Heart left ventricle (tissue), 16 donors: Measurements from ENCODE around the gene SND1. TPM values are rescaled to one million over a fixed set of nuclear protein-coding genes. Genes with fewer than 3 reads are reported as not detected.
"Not testable (repeated sequence)": the region's sequence is repeated elsewhere in the genome, so short reads cannot be mapped to it uniquely, and the experiment has no call there.

Source experiments
- ATAC-seq, 4 donors: fragments of 200-7000 bp; cut with Tn5 transposase; one replicate each; pipeline ENCODE4 v1.9.1; 2020 to 2022; ENCODE audit warnings: moderate library complexity in 4 of 4, mild to moderate bottlenecking in 3 of 4, moderate number of reproducible peaks in 1 of 4
- DNase-seq, 5 donors: peaks; one replicate each; pipeline ENCODE4 v3.0.0-alpha.2; 2020
- H3K27ac ChIP-seq, 12 donors: fragments of 200-600 bp; sonication (generic) in 4 of 12; one replicate each; pipeline versions ENCODE4 v1.5.0 to v1.8.0; 2016 to 2022; ENCODE audit warnings: mild to moderate bottlenecking in 2 of 12
- H3K27me3 ChIP-seq, 9 donors: fragments of 200-600 bp; sonication (generic) in 2 of 9; one replicate each; pipeline versions ENCODE4 v1.5.1 to v1.8.0; 2016 to 2022; ENCODE audit warnings: mild to moderate bottlenecking in 3 of 9
- H3K36me3 ChIP-seq, 9 donors: fragments of 200-600 bp; sonication (generic) in 2 of 9; one replicate each; pipeline versions ENCODE4 v1.5.0 to v1.8.0; 2018 to 2022; ENCODE audit warnings: mild to moderate bottlenecking in 2 of 9
- H3K4me1 ChIP-seq, 12 donors: fragments of 200-600 bp; sonication (generic) in 4 of 12; one replicate each; pipeline versions ENCODE4 v1.5.0 to v1.8.0; 2016 to 2022; ENCODE audit warnings: mild to moderate bottlenecking in 3 of 12
- H3K4me3 ChIP-seq, 12 donors: fragments of 200-600 bp; sonication (generic) in 4 of 12; one replicate each; pipeline versions ENCODE4 v1.5.0 to v1.8.0; 2017 to 2022; ENCODE audit warnings: mild to moderate bottlenecking in 9 of 12, moderate library complexity in 4 of 12
- H3K9me3 ChIP-seq, 12 donors: fragments of 200-600 bp; sonication (generic) in 4 of 12; one replicate each; pipeline versions ENCODE4 v1.5.0 to v1.8.0; 2016 to 2022; ENCODE audit warnings: mild to moderate bottlenecking in 1 of 12
- CTCF ChIP-seq, 12 donors: fragments of 200-600 bp; sonication (generic) in 4 of 12; IDR thresholded peaks; one replicate each; pipeline versions ENCODE4 v1.5.0 to v1.8.0; 2018 to 2022; ENCODE audit warnings: antibody characterized with exemption in 12 of 12, mild to moderate bottlenecking in 5 of 12
- POLR2A ChIP-seq, 2 donors: fragments of 450-650 bp; IDR thresholded peaks; one replicate each; pipeline ENCODE4 v1.6.1; 2017; ENCODE audit warnings: antibody characterized with exemption in 2 of 2, mild to moderate bottlenecking in 2 of 2, moderate library complexity in 2 of 2
- WGBS, 4 donors: extraction: QIAGEN DNeasy Blood & Tissue Kit in 2 of 4; methylation state at CpG; one replicate each; pipeline versions ENCODE4 v1.1.5 to v1.1.7; 2013 to 2018; 5-methylcytosine and 5-hydroxymethylcytosine counted together
- intact Hi-C, 10 donors: fragments of 100-400 bp; cut with DNase I; formaldehyde crosslinking; loops; one replicate each; pipeline versions ENCODE4 v1.11.1 to v1.14.2; 2022
- polyA plus RNA-seq, 2 donors: library from polyadenylated mRNA; stranded (reverse); fragments of 200-250 nt; gene quantifications; one replicate each; pipeline ENCODE4 v1.2.3, GENCODE V29; 2013
- total RNA-seq, 9 donors: library from RNA; depleted of rRNA in 2 of 9; stranded (reverse); fragments of >200 nt in 2 of 9; fragmentation: NEBNext Ultra II Directional in 3 of 9; extraction: Animal tissue kit (Norgen Biotek cat#: 25700) in 3 of 9; gene quantifications; one replicate each; pipeline versions ENCODE4 v1.1.0 to v1.2.4, GENCODE V29; 2016 to 2023
- donor health status: ischemic (EF 13 %, LVEDD 7.1; RV severe dilation, severe dysfunction).
- donor health status: healthy with polysubstance abuse.
- donor health status: DM: no; HTN: yes; CAD: no.
- donor health status: DM: no; HTN: no; CAD: no.
- donor health status: ischemic (EF 25% LVEDD 6.9; RV normal size, moderate dysfunction).
- donor health status: ischemic (EF 25% LVEDD 5.7; RV mildly dilated, moderate dysfunction).
- donor health status: healthy.
- donor health status: DM: yes; HTN: yes; CAD: no.
- donor health status: ischemic (EF 35%, LVEDD 5.7; RV mildly dilated, moderate dysfunction).
- donor health status: nonischemic (EF 11% LVEDD 7.7; RV severe dilation, severe dysfunction).
- donor health status: DM: yes; HTN: yes; CAD: no.
- donor health status: PGD.
- donor health status: ischemic (EF 29% LVEDD 5.4; RV normal size, mild dysfunction).
- donor health status: nonischemic (EF 23%, LVEDD 6.1; RV moderate dilation, normal function).

The SND1 gene
- total and polyA plus RNA-seq, 11 donors = 45.6 to 115 (median 76.3) TPM

GRCh38 chr7:127961786-127962453, 309.9 kb downstream of the SND1 start:
- DNase-seq (no peak), ATAC-seq (no peak)
- H3K4me3 ChIP-seq = no peak overlapping the region
- H3K36me3 ChIP-seq = peaks cover 0 to 4% (median 0%) of the 10 kb centered on the region in 9 donors
- TF ChIP-seq POLR2A (IDR thresholded peaks at IDR 0.05) (no peak), CTCF (IDR thresholded peaks at IDR 0.05) (no peak)
- H3K4me1 ChIP-seq = no peaks in the 10 kb centered on the region
- intact Hi-C loops = no loop called here
- no peaks in the 10 kb centered on the region for H3K27me3 ChIP-seq
- peaks cover 0 to 3% (median 0%) of the 10 kb centered on the region in 12 donors for H3K9me3 ChIP-seq
- no peak overlapping the region for H3K27ac ChIP-seq
- WGBS, 4 donors = 84 to 90% (median 89%) methylated on average over 9 of the region's 9 CpGs

DNA sequence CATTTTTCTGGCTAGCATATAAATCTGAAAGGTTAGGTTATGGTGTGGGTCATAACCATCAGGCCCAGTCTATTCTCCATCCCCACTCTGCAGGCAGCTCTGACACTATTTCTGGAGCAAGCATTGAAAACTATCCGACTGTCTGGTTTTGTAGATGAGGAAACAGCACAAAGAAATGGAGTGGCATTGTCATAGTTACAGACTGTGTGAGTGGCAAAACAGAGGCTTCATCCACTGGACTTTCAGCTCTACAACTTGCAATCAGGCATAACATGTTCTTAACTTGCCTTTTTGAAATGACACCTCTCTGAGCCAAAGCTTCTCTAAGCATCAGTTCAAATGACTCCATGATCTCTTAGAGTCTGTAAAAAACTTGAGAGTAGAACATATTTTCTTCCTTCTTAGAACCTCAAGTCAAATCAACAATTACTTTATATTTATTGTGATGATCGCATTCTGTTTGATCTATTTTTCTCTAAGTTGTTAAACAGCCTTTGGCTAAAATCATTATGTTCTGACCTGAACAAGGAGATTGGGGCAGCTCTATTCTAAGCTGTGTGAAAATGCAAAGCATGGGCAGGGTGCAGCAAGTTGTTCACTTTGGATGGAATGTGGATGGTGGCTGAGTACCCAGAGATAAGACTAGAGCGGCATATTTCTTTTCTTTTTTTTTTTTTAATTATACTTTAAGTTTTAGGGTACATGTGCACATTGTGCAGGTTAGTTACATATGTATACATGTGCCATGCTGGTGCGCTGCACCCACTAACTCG, 310.8 kb downstream of the SND1 start:
- ATAC-seq (no peak), DNase-seq (no peak)
- no peak overlapping the region for H3K4me3 ChIP-seq
- TF ChIP-seq POLR2A (IDR thresholded peaks at IDR 0.05) (no peak), CTCF (IDR thresholded peaks at IDR 0.05) (no peak)
- H3K27me3 ChIP-seq = no peaks in the 10 kb centered on the region
- intact Hi-C loops = no loop called here
- no peak overlapping the region for H3K27ac ChIP-seq
- WGBS, 4 donors = 90 to 95% (median 92%) methylated on average over 5 of the region's 5 CpGs
- H3K4me1 ChIP-seq = peaks cover 0 to 3% (median 0%) of the 10 kb centered on the region in 12 donors
- peaks cover 0 to 3% (median 0%) of the 10 kb centered on the region in 12 donors for H3K9me3 ChIP-seq
- peaks cover 0 to 4% (median 0%) of the 10 kb centered on the region in 9 donors for H3K36me3 ChIP-seq

GRCh38 chr7:127963850-127964249, 311.9 kb downstream of the SND1 start:
- DNase-seq, H3K27ac ChIP-seq, H3K9me3 ChIP-seq, H3K27me3 ChIP-seq, H3K4me3 ChIP-seq, H3K36me3 ChIP-seq, intact Hi-C loops, ATAC-seq: not testable (repeated sequence)
- peaks cover 0 to 14% (median 1%) of the 10 kb centered on the region in 12 donors for H3K4me1 ChIP-seq
- WGBS, 4 donors = 79 to 100% (median 97%) methylated on average over 1 of the region's 1 CpG

DNA sequence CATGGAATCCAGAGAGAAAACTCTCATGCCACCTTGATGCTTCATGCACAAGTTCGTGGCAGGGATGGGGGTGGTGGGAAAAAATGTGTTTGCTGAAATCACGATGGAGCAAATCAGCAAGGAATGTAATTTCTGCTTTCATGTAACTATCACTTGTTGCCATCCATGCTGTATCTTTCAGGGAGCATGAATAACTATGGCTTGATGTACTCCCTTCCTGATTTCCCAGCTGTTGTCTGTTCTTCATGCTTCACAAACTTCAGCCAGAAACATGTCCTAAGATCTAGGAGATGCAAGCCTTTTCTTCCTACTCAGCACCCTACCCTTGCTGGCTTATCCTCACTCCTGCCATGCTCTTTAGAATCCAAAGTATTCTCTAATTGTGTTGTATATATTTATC, 315.3 kb downstream of the SND1 start:
- H3K4me1 ChIP-seq = peaks cover 0 to 18% (median 2%) of the 10 kb centered on the region in 12 donors
- no peak for ATAC-seq
- peaks cover 0 to 3% (median 0%) of the 10 kb centered on the region in 12 donors for H3K9me3 ChIP-seq
- no peaks in the 10 kb centered on the region for H3K27me3 ChIP-seq
- H3K27ac ChIP-seq = no peak overlapping the region
- no peaks in the 10 kb centered on the region for H3K36me3 ChIP-seq
- H3K4me3 ChIP-seq = no peak overlapping the region
- TF ChIP-seq CTCF (IDR thresholded peaks at IDR 0.05) (no peak), POLR2A (IDR thresholded peaks at IDR 0.05) (no peak)
- 72 to 88% (median 84%) methylated on average over 2 of the region's 2 CpGs for WGBS, 4 donors
- DNase-seq = no peak
- intact Hi-C loops = no loop called here
